HS-5 (cell line): ENCODE results near the gene FSD1L.
A peak's percentile ranks its signal among the peaks of the same experiment; 100 is the strongest.
"Not testable (repeated sequence)": the region's sequence is repeated elsewhere in the genome, so short reads cannot be mapped to it uniquely, and the experiment has no call there.

ENCODE experiments used
- DNase-seq: peaks from one replicate; pipeline ENCODE4 v3.0.0-alpha.2; 2012; ENCODE audit warnings: low read depth

The FSD1L gene

GRCh38 chr9:105484226-105484625, 36.4 kb downstream of the FSD1L start:
- no peak for DNase-seq

- DNase-seq = no peak
These were observed 37.3 kb downstream of the FSD1L start for GRCh38 chr9:105485131-105485530.

- DNase-seq = no peak
These were observed 49.0 kb downstream of the FSD1L start for GRCh38 chr9:105496826-105497225.

GRCh38 chr9:105497704-105498103, 49.9 kb downstream of the FSD1L start:
- DNase-seq = no peak

- DNase-seq = no peak
These were observed 52.4 kb downstream of the FSD1L start for GRCh38 chr9:105500108-105500766.

GRCh38 chr9:105501414-105501813, 53.6 kb downstream of the FSD1L start:
- no peak for DNase-seq

- DNase-seq = no peak
These were observed 54.4 kb downstream of the FSD1L start for GRCh38 chr9:105502276-105502675.

- DNase-seq = no peak
These were observed 56.0 kb downstream of the FSD1L start for GRCh38 chr9:105503881-105504280.

GRCh38 chr9:105507096-105507790, 59.4 kb downstream of the FSD1L start:
- DNase-seq = no peak

GRCh38 chr9:105508530-105508929, 60.7 kb downstream of the FSD1L start:
- no peak for DNase-seq

- DNase-seq = peak; percentile 38
These were observed 62.2 kb downstream of the FSD1L start for GRCh38 chr9:105510024-105510423.

GRCh38 chr9:105511446-105511845, 63.6 kb downstream of the FSD1L start:
- DNase-seq = no peak

GRCh38 chr9:105515811-105516413, 68.1 kb downstream of the FSD1L start:
- DNase-seq = no peak

- not testable (repeated sequence) for DNase-seq
These were observed 72.0 kb downstream of the FSD1L start for GRCh38 chr9:105519710-105520369.

GRCh38 chr9:105520992-105521391, 73.2 kb downstream of the FSD1L start:
- not testable (repeated sequence) for DNase-seq

GRCh38 chr9:105522618-105523385, 75.0 kb downstream of the FSD1L start:
- not testable (repeated sequence) for DNase-seq

- no peak for DNase-seq
These were observed 83.7 kb downstream of the FSD1L start for GRCh38 chr9:105531530-105531929.

- DNase-seq = no peak
These were observed 88.3 kb downstream of the FSD1L start for GRCh38 chr9:105535920-105536668.

- DNase-seq = no peak
These were observed 91.6 kb downstream of the FSD1L start for GRCh38 chr9:105539452-105539851.

- no peak for DNase-seq
These were observed 94.0 kb downstream of the FSD1L start for GRCh38 chr9:105541838-105542237.

GRCh38 chr9:105554042-105554441, 106.2 kb downstream of the FSD1L start:
- DNase-seq = no peak
